Neural progenitor cell (in vitro differentiated cells): ENCODE results near the gene ID4. TPM values are rescaled to one million over a fixed set of nuclear protein-coding genes. Genes with fewer than 3 reads are reported as not detected.

Source experiments
- DNase-seq: peaks from one replicate; pipeline ENCODE4 v3.0.0-alpha.2; 2016; ENCODE audit warnings: low spot score
- H2AFZ ChIP-seq: fragments of 200-600 bp; sonication (generic); replicated peaks from 2 replicates; pipeline ENCODE4 v1.6.1; 2016; ENCODE audit warnings: antibody characterized with exemption
- H3F3A ChIP-seq: fragments of 200-600 bp; sonication (generic); 2 replicates; pipeline ENCODE4 v1.6.1; 2016; ENCODE audit warnings: antibody characterized with exemption, low read depth
- H3K27ac ChIP-seq: fragments of 200-600 bp; sonication (generic); 2 replicates; pipeline ENCODE4 v1.5.1; 2016; ENCODE audit warnings: mild to moderate bottlenecking
- H3K27me3 ChIP-seq: fragments of 200-600 bp; sonication (generic); 2 replicates; pipeline ENCODE4 v1.6.1; 2016; ENCODE audit warnings: mild to moderate bottlenecking, moderate library complexity
- H3K36me3 ChIP-seq: fragments of 200-600 bp; sonication (generic); 2 replicates; pipeline ENCODE4 v1.5.1; 2016
- H3K4me1 ChIP-seq: fragments of 200-600 bp; sonication (generic); 2 replicates; pipeline ENCODE4 v1.6.1; 2016; ENCODE audit warnings: mixed run types
- H3K4me2 ChIP-seq: fragments of 200-600 bp; sonication (generic); 2 replicates; pipeline ENCODE4 v1.6.1; 2016
- H3K4me3 ChIP-seq: fragments of 200-600 bp; sonication (generic); 2 replicates; pipeline ENCODE4 v1.5.1; 2016
- H3K79me2 ChIP-seq: fragments of 200-600 bp; sonication (generic); 2 replicates; pipeline ENCODE4 v1.6.1; 2016; ENCODE audit warnings: low read depth
- H3K9ac ChIP-seq: fragments of 200-600 bp; sonication (generic); 2 replicates; pipeline ENCODE4 v1.6.1; 2016
- H3K9me3 ChIP-seq: fragments of 200-600 bp; sonication (generic); 2 replicates; pipeline ENCODE4 v1.5.1; 2016; ENCODE audit warnings: low read depth
- H4K20me1 ChIP-seq: fragments of 200-600 bp; sonication (generic); 2 replicates; pipeline ENCODE4 v1.6.1; 2016; ENCODE audit warnings: low read depth
- H3K27ac Mint-ChIP-seq: 3 replicates; pipeline ENCODE4 v1.8.0; 2021; ENCODE audit warnings: mixed read lengths
- H3K27me3 Mint-ChIP-seq: 2 replicates; pipeline ENCODE4 v1.8.0; 2022; ENCODE audit warnings: low read depth, mild to moderate bottlenecking, inconsistent platforms, moderate library complexity, mixed read lengths; ENCODE audit not compliant: insufficient read depth
- H3K36me3 Mint-ChIP-seq: 3 replicates; pipeline ENCODE4 v1.8.0; 2021; ENCODE audit warnings: mixed read lengths
- H3K4me1 Mint-ChIP-seq: 3 replicates; pipeline ENCODE4 v1.8.0; 2021; ENCODE audit warnings: mixed read lengths
- H3K4me3 Mint-ChIP-seq: 3 replicates; pipeline ENCODE4 v1.8.0; 2021; ENCODE audit warnings: mild to moderate bottlenecking, moderate library complexity, mixed read lengths
- H3K9me3 Mint-ChIP-seq: 3 replicates; pipeline ENCODE4 v1.8.0; 2020; ENCODE audit warnings: mixed read lengths
- CTCF ChIP-seq: fragments of 200-600 bp; sonication (generic); IDR thresholded peaks from 2 replicates; pipeline ENCODE4 v1.5.1; 2017; ENCODE audit warnings: antibody characterized with exemption, mild to moderate bottlenecking
- EZH2 ChIP-seq: fragments of 200-600 bp; sonication (generic); IDR thresholded peaks from 2 replicates; pipeline ENCODE4 v1.6.1; 2017; ENCODE audit warnings: antibody characterized with exemption, mild to moderate bottlenecking, moderate library complexity
- EZH2phosphoT487 ChIP-seq: fragments of 200-600 bp; sonication (generic); IDR thresholded peaks from 2 replicates; pipeline ENCODE4 v1.6.1; 2017; ENCODE audit warnings: antibody characterized with exemption
- total RNA-seq: library from RNA; depleted of rRNA; stranded (reverse); fragments of >200 nt; gene quantifications from 2 replicates; pipeline ENCODE4 v1.2.3, GENCODE V29; 2015; ENCODE audit warnings: low replicate concordance

Gene ID4
- total RNA-seq, 1 donor from 2014 or later, result 29.2 TPM

DNA sequence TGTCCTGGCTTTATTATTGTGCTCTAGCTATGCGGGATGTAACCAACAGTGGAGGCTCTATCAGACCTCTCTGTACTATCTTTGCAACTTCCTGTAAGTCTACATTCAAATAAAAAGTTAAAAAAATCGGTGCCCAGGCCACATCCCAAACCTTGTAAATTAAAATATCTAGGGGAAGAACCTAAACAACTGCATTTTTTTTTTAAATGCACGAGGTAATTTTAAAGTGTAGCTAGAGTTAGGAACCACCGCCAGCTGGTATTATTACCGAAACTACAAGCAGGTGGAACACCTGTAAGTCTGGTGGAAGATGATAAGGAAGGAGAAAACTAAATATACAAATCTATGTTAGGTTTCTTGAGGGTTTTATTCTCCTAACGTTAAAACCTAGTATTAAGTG, 34.5 kb upstream of the ID4 start:
- peaks cover 5% of the 10 kb centered on the region for H3K27me3 Mint-ChIP-seq
- peaks cover 39% of the 10 kb centered on the region for H3K4me1 Mint-ChIP-seq
- Histone ChIP-seq H3K9me3 (no peaks in the 10 kb centered on the region), H3K4me3 (no peak overlapping the region), H2AFZ (no peak overlapping the region), H3K4me2 (no peak overlapping the region), H3K79me2 (no peaks in the 10 kb centered on the region), H3K27ac (no peak overlapping the region), H4K20me1 (no peaks in the 10 kb centered on the region), H3K9ac (no peak overlapping the region), H3K4me1 (peaks cover 11% of the 10 kb centered on the region), H3K36me3 (no peaks in the 10 kb centered on the region), H3K27me3 (no peaks in the 10 kb centered on the region), H3F3A (peaks cover 21% of the 10 kb centered on the region)
- peak overlapping the region; percentile 20 for H3K4me3 Mint-ChIP-seq
- H3K36me3 Mint-ChIP-seq, result peaks cover 29% of the 10 kb centered on the region
- H3K27ac Mint-ChIP-seq, result peak overlapping the region; percentile 100
- TF ChIP-seq CTCF, result no peak
- no peak for TF ChIP-seq EZH2phosphoT487
- no peak for TF ChIP-seq EZH2
- peaks cover 41% of the 10 kb centered on the region for H3K9me3 Mint-ChIP-seq
- no peak for DNase-seq

- Mint-ChIP-seq H3K4me1 (peaks cover 39% of the 10 kb centered on the region), H3K4me3 (peak overlapping the region; percentile 92), H3K36me3 (peaks cover 26% of the 10 kb centered on the region), H3K27ac (peak overlapping the region; percentile 100), H3K27me3 (peaks cover 5% of the 10 kb centered on the region), H3K9me3 (peaks cover 41% of the 10 kb centered on the region)
- H3K79me2 ChIP-seq, result no peaks in the 10 kb centered on the region
- peak; percentile 4 for DNase-seq
- peaks cover 21% of the 10 kb centered on the region for H3F3A ChIP-seq
- H3K4me1 ChIP-seq, result peaks cover 11% of the 10 kb centered on the region
- no peaks in the 10 kb centered on the region for H3K9me3 ChIP-seq
- TF ChIP-seq EZH2 (no peak), EZH2phosphoT487 (no peak), CTCF (no peak)
- peak overlapping the region; percentile 65 for H3K4me3 ChIP-seq
- no peaks in the 10 kb centered on the region for H3K36me3 ChIP-seq
- peak overlapping the region; percentile 93 for H3K4me2 ChIP-seq
- peak overlapping the region; percentile 51 for H2AFZ ChIP-seq
- H3K27ac ChIP-seq, result peak overlapping the region; percentile 92
- H4K20me1 ChIP-seq, result no peaks in the 10 kb centered on the region
- H3K27me3 ChIP-seq, result no peaks in the 10 kb centered on the region
- H3K9ac ChIP-seq, result peak overlapping the region; percentile 63
Observed at GRCh38 chr6:19803331-19804204, 33.6 kb upstream of the ID4 start.

DNA sequence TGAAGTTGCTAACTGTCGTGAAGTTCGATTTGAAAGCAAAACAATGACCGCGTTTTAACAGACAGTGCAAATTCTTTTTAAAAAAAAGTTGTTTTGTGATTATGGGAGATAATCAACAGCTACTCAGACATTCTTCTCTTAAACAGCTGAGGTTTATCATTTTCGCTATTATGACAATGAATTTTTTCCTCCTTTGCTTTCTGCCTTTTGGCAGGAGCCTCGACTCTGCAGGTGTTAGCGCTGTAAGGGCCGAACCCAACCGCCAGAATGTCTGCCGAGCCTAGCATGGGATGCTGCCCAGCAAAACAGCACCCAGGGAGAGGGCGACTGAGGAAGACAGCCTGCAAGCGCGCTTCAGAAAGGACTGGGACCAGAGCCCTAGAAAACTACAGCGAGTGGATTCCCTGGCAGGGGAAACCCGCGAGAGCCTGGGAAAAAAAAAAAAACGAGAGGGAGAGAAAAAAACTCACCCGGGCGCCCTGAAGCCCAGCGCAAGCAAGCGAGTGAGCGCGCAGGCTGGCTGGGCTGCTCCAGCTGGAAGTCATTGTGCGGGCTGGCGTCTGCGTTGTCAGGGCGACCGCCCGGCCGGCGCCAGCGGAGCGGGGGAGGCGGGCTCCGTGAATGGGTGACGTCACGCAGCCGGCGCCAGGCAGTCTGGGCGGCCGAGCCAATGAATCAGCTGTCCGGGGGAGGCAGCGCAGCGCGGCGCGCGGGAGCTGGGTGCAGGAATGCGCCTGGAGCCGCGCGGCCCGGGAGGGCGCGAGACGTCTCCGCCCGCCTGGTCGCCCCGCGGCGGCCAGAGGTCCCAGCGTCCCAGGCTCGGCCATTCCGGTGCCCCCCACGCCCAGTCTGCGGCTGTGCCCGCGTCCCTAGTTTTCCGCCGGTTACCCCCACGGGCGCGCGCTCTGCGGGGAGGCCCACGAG, 32.7 kb upstream of the ID4 start:
- H3K4me3 Mint-ChIP-seq, result peak overlapping the region; percentile 92

More for the DNA sequence above, 32.7 kb upstream of the ID4 start:
- DNase-seq, result peak; percentile 98
- peaks cover 21% of the 10 kb centered on the region for H3F3A ChIP-seq
- H3K9ac ChIP-seq, result peak overlapping the region; percentile 63
- peaks cover 11% of the 10 kb centered on the region for H3K4me1 ChIP-seq
- H3K27me3 ChIP-seq, result no peaks in the 10 kb centered on the region
- peaks cover 17% of the 10 kb centered on the region for H3K36me3 Mint-ChIP-seq
- H3K4me2 ChIP-seq, result peak overlapping the region; percentile 93
- no peaks in the 10 kb centered on the region for H4K20me1 ChIP-seq
- peak overlapping the region; percentile 65 for H3K4me3 ChIP-seq
- H2AFZ ChIP-seq, result peak overlapping the region; percentile 51
- no peaks in the 10 kb centered on the region for H3K9me3 ChIP-seq
- peaks cover 5% of the 10 kb centered on the region for H3K27me3 Mint-ChIP-seq
- H3K9me3 Mint-ChIP-seq, result peaks cover 32% of the 10 kb centered on the region
- no peaks in the 10 kb centered on the region for H3K79me2 ChIP-seq
- TF ChIP-seq EZH2phosphoT487 (no peak), CTCF (no peak), EZH2 (no peak)
- peak overlapping the region; percentile 97 for H3K27ac ChIP-seq
- peaks cover 39% of the 10 kb centered on the region for H3K4me1 Mint-ChIP-seq
- no peaks in the 10 kb centered on the region for H3K36me3 ChIP-seq
- peak overlapping the region; percentile 100 for H3K27ac Mint-ChIP-seq
